Stimulated activated CD8-positive, alpha-beta memory T cell treated with anti-CD3 and anti-CD28 coated beads, Interleukin-12 subunit alpha, Interleukin-12 subunit beta, amount 100 ng/mL, for 24 hours (primary cell): ENCODE results near the gene CYCS.
"Not testable (repeated sequence)": the region's sequence is repeated elsewhere in the genome, so short reads cannot be mapped to it uniquely, and the experiment has no call there.

Source experiments
- DNase-seq: peaks from one replicate; pipeline ENCODE4 v3.0.0-alpha.2; 2020; ENCODE audit errors: extremely low read depth

CYCS gene

DNA sequence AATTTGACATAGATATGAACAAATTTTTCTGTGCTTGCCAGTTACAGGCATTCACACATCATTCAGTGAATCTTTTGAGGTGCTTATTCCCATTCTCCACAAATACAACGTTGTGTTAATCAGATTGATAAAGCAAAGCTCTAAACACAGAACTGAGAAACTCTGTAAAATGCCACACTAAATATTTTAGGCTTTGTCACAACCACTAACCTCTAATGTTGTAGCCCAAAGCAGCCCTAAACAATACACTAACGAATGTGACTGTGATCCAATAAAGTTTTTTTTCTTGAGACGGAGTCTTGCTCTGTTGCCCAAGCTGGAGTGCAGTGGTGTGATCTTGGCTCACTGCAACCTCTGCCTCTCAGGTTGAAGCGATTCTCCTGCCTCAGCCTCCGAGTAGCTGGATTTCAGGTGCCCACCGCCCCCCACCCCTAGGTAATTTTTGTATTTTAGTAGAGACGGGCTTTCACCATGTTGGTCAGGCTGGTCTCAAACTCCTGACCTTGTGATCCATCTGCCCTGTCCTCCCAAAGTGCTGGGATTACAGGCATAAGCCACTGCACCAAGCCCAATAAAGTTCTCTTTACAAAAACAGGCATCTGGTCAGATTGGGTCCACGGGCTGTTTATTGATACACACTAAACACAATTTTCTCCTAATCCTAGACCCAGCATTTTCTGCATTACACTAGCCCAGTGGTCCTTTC is 6.9 kb downstream of the CYCS start:
- no peak for DNase-seq

DNA sequence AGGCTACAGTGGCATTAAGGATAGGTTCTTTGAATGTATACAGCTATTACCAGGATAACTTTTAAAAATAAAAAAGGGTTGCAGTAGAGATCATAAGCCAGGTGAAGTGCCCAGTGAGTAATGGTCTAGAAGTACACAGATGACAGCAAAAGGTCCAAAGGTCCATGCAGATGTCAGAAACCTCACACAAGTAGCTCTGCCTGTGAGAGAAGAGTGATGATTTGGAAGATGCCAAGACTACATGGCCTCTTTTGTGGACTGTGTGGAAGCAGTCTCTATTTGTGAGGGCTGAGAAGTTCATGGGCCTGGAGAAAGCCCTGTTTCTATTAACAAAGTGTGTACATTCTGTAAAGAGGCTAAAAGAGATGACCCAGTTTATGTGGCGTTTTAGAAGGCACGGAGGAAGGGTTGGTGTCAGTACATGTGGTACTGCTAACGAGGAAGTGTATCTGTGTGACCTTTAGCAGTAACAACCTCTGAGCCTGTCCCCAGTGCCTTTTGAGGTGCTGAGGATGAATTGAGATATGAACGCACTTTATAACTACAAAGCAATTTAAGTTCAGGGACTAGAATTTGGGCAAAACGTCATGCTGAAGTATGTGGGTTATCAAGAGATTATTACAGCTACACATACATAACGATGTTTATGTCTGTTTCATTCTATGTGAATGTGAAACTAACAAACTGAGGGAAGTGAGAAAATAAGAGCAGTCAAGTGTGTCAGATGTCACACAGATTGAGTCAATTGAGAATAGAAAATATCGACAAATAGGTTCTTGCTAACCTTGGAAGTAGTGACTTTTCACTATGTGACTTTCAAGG is 7.6 kb downstream of the CYCS start:
- DNase-seq: no peak

DNA sequence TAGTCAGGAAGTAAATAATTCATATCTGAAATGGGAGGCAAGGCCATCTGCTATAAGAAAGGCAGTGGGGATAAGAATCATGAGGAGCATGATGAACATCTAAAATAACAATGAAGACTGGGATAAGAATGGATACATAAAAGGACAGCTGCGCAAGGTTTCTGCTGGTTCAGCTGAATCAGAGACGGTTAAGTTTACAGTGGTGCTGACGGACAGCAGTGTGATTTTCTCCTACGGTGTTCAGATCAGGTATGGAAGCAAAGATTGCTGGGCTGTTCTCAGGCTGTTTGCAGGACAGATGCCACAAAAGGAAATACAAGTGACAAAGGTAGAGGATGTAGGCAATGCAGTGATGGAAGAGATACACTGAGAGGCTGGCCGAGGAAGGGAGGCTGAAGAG is 8.4 kb downstream of the CYCS start:
- DNase-seq: no peak

DNA sequence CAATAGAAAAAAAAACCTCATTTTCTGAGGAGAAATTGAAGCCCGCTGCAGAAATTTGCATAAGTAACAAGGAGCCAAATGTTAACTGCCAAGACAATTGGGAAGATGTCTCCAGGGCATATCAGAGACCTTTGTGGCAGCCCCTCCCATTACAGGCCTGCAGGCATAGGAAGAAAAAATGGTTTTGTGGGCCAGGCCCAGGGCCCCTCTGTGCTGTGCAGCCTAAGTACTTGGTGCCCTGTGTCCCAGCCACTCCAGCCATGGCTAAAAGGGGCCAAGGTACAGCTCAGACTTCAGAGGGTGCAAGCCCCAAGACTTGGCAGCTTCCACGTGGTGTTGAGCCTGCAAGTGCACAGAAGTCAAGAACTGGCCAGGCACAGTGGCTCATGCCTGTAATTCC is 14.5 kb downstream of the CYCS start:
- not testable (repeated sequence) for DNase-seq

DNA sequence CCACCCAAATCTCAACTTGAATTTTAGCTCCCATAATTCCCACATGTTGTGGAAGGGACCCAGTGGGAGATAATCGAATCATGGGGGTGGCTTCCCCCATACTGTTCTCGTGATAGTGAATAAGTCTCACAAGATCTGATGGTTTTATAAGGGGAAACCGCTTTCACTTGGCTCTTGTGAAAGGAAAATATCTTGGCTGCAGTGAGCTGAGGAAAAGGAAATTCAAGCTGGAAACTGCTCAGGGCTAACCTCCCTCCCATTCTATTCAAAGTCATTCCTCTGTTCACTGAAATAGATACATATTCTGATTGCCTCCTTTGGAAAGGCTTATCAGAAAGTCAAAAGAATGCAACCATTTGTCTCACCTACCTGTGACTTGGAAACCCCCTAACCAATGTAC is 15.8 kb downstream of the CYCS start:
- no peak for DNase-seq

DNA sequence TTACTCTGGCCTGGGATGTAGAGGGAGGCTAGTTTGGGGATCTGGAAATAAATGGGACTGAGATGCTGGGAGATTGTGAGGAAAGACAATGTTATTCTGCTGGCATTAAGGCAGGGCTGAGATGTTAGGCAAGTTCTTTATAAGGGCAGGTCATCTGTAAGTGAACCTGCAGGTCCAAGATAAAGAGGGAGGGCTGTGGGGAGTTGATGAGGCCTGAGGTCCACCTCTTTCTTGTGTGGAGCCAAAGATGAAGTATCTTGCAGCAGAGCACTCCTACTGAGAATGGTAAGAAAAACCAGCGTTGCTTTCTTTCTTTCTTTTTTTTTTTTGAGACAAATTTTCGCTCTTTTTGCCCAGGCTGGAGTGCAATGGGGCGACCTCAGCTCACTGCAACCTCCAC is 19.1 kb downstream of the CYCS start:
- no peak for DNase-seq

DNA sequence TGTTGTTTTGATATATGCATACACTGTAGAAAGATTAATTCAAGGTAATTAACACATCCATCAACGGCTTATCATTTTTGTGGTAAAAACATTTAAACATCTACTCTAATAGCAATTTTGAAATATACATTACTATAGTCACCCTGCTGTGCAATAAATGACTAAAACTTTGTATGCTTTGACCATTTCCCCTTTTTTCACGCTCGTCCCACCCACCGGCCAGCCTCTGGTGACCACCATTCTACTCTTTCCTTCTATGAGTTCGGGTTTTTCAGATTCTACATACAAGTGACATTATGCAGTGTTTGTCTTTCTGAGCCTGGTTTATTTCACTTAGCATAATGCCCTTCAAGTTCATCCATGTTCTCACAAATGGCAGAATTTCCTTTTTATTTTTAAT is 21.3 kb downstream of the CYCS start:
- DNase-seq: no peak

DNA sequence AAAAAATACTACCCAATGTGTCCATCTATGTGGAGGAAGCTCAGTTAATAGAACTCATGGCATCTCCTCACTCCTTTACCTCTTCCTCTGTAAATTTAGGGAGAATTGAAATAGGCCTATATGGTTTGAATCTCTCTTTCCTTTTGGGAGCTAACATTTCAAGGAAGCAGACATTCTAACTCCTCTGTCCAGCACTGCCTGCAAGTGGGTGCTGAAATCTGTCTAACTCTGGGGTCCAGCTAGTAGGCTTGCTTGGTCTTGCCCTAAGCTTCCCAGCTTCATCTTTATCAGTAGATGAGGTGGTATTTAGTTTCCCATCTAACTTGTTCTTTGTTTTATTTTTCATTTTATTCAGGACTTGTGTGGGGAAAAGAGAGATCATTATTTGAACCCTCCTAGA is 23.2 kb downstream of the CYCS start:
- DNase-seq: no peak

DNA sequence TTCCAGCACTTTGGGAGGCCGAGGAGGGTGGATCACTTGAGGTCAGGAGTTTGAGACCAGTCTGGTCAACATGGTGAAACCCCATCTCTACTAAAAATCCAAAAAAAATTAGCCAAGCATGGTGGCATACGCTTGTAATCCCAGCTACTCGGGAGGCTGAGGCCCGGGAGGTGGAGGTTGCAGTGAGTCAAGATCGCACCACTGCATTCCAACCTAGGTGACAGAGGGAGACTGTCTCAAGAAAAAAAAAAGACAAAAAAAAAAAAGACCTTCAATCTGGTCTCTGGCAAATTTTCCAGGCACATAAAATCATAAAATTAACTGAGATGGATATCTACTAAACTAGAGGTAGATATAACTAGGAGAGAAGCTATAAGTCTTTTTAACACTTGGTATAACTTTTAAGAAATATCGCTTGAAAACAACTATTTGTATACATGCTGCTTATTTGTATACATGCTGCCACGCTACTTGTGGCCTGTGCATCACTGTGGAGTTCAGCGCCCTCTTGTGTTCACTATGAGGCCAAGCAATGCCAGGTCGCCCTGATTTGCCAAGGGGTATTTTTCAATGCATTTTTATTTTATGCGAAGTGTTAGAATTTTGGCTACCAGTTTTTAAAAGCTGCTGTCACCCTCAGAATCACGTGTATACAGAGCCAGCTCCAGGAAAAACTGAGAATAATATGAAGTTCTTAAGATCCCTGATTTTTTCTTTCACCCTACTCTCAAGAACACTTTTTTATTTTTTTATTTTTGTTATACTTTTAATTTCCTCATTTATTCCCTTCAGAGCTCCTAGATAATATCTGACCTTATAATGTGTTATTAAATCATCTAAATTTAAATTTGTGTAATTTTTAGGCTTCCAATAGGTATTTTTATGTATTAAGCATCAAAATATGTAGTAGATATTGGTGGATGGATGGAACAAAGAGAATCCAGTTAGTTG is 26.7 kb downstream of the CYCS start:
- peak; percentile 21 for DNase-seq

DNA sequence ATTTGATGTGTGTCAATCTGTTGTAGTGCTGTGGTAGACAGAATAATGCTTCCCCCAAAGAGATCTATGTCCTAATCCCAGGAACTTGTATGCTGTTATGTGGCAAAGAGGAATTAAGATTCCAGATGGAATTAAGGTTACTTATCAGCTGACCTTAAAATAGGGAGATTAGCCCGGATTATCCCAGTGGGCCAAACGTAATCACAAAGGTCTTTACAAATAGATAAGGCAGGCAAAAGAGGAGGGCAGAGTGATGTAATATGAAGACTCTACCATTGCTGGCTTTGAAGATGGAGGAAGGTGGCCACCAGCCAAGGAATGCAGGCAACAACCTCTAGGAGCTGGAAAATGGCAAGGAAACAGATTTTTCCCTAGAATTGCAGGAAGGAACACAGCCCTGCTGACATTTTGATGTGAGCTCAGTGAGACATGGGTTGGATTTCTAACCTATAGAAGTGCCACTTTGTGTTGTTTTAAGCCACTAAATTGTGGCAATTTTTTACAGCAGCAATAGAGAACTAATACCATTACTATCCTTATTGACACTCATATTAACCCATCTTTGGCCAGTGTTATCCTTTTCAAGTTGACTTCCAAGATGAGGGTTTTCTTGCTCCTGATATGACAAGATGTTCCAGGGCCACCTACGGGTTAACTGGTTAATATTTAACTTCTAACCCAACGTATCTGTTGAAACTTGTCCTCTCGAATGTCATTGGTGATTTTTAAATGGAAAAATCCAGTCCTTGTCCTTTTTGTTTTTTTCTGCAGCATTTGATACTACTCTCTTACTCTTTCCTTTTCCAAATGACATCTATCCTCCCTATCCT is 29.3 kb downstream of the CYCS start:
- no peak for DNase-seq

DNA sequence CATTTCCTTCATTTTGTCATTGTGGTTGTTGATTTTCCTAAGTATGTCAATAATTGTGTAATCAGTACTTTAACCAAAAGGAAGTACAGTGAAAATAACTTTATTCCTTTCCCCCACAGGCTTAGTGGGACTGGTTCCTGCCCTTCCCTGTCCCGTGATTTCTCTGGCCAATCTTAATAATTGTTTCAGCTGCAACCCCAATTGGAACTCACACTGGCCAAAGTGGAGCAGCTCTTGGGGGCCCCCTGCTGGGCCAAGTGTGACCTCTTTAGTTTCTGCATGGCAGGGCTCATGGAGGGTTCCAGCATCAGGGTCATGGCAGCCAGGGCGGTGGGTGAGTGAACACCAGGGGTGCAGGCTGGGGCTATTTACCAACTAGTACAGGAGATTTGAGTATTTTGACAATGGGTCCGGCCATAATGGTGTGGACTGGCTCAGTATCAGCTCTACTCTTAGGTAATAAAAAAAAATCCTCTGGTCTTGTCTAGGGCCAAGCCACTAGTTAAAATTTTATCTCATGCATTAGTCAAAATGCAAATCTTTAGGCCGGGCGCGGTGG is 31.7 kb downstream of the CYCS start:
- DNase-seq: peak; percentile 48

DNA sequence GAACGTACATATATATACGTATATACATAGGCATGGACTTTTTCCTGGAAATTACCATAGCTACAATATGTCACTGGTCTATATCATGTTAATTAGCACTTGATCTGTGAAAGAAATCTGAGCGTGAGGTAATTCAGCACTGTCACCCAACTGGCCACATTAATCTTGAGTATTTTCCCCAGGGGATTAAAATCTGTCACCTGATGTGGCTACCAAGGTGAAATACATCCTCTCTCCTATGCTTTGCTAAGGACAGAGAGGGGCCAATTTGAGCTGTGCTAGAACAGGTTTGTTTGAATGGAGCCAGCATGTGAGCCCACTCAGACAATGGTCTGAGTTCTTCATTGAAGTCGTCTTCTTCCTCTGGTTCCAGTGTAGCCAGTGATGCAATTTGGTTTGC is 33.3 kb downstream of the CYCS start:
- no peak for DNase-seq

DNA sequence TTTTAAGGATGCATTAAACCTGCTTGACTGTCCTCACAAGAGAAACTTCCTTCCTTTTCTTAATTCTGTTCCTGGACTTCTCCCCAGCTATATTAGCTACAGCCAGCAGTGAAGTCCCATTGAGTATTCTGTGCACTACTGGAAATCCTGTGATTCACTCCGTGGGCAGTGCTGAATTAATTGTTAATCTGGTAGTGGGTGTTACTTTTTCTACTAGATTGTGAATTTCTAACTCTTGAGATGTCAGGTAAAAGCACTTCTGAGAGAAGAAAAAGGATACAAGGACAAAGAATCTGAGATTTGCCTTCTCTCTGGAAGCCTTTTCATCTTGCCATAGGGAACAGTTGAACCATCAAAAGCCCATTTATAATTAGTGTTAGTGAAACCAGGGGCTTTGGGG is 33.9 kb downstream of the CYCS start:
- DNase-seq: no peak

DNA sequence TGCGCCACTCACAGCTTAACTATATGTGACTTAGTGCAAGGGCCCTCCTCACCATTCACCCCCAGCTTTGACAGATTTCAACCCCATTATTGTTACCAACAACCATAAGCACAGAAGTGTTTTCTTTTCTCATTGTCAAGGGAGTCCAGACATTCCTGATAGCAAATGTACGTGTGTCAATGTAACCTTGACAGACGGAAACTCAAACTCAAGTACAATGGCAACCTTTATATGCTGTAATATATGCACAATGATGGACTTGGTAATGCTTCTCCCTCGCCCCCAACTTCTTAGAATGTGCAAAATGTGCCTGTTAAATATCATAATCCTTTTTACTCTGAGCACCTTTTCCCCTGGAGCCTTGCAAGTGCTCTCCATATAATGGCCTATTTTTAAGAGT is 34.7 kb downstream of the CYCS start:
- DNase-seq: no peak

DNA sequence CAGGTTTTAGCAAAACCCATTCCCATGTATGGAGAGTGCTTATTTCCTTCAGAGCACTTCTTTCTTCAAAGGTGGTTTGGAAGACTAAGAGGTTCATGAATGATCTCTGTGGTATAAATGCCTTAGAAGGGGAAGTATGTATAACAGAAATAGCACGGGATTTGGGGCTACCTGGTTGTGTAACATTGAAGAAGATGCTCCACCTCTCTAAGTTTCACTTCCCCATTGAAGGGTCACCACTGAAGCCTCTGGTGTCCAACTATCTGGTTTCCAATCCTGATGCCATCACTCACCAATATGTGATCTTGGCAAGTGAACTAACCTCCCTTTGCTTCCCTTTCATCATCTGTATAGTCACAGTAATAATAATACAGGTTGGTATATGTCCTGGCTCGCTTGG is 37.2 kb downstream of the CYCS start:
- DNase-seq: no peak

DNA sequence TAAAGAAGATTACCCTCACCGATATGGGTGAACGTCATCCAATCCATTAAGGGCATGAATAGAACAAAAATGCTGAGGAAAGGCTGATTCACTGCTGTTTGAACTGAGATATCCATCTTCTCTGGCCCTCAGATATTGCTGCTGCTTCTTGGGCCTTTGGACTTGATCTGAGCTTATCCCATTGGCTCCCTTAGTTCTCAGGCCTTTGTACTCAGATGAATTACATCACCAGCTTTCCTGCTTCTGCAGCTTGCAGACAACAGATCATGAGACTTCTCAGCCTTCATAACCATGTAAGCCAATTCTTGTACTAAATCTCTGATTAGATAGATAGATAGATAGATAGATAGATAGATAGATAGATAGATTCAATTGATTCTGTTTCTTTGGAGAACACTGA is 40.2 kb downstream of the CYCS start:
- DNase-seq: no peak

DNA sequence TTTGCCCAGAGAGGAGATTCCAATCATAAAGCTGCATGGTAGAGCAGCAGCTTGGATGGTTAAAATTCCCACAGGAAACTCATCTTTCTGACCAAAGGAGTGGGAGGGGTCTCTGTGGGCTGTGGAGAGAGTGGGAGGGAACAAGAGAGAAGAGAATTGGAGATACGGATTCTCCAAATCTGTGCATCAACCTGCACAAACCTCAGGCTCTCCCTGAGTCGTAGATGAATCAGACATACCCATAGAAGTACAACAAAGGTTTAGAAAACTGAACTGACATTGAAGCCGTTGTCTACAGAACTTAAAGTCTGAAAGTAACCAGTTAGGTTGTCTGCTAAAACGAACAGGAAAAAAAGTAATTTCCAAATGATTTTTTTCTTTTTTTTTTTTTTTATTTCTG is 41.9 kb downstream of the CYCS start:
- no peak for DNase-seq

DNA sequence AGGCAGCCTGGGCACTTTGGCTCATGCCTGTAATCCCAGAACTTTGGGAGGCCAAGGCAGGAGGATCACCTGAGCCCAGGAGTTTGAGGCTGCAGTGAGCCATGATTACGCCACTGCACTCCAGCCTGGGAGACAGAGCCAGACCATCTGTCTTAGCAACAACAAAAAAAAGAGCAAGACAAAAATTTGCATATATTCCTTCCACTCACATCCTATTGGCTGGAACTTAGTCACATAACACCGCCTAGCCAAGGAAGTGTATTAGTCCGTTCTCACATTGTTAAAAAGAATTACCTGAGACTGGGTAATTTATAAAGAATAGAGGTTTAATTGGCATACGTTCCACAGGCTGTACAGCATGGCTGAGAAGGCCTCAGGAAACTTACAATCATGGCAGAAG is 43.0 kb downstream of the CYCS start:
- not testable (repeated sequence) for DNase-seq

DNA sequence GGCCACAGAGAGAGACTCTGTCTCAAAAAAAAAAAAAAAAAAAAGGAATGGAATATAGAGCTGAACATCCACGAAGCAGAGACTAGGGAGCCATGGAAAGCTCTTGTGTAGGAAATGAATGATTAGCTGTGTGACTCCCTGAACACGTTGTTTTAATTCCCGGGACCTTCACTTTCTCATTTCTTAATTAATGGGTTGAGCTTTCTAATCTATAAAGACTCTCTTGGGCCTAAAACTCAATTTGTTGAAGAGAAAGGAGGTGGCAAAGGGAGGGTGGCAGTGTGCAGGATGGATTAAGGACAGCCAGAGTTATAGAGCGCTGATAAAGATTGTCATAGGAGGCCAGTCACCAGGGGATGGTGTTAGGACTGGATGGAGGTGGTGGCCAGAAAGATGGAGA is 48.0 kb downstream of the CYCS start:
- no peak for DNase-seq

DNA sequence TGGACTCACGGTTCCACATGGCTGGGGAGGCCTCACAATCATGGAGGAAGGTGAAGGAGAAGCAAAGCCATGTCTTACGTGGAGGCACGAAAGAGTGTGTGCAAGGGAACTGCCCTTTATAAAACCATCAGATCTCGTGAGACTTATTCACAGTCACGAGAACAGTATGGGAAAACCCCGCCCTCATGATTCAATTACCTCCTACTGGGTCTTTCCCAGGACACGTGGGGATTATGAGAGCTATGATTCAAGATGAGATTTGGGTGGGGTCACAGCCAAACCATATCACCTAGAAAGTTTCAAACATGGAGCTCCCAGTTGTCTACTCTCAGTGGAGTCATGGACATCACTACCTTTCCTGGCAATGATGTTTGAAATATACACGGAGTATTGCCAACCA is 49.6 kb downstream of the CYCS start:
- no peak for DNase-seq

DNA sequence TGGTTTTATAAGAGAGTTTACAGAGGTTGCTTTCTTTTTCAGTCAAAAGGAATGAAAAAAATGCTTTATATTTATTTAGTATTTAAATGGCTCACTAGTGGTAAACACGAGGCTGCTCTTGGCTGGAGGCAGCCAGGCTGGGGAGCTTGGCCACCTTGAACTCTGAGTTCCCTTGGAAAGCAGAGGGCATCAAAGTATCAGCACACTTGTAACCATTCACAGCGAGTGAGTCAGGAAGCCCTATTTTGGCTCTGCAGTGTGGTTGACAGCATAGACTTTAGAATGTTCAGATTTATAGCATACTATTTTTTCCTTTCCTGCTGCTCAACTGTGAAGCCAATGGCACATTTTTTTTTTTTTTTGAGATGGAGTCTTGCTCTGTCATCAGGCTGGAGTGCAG is 51.6 kb downstream of the CYCS start:
- no peak for DNase-seq
